ENCODE measurements around the gene PTK6. TPM values are rescaled to one million over a fixed set of nuclear protein-coding genes. Genes with fewer than 3 reads are reported as not detected.

PTK6 gene
- total RNA-seq, 1 donor from 2014 or later = 0.49 TPM

DNA sequence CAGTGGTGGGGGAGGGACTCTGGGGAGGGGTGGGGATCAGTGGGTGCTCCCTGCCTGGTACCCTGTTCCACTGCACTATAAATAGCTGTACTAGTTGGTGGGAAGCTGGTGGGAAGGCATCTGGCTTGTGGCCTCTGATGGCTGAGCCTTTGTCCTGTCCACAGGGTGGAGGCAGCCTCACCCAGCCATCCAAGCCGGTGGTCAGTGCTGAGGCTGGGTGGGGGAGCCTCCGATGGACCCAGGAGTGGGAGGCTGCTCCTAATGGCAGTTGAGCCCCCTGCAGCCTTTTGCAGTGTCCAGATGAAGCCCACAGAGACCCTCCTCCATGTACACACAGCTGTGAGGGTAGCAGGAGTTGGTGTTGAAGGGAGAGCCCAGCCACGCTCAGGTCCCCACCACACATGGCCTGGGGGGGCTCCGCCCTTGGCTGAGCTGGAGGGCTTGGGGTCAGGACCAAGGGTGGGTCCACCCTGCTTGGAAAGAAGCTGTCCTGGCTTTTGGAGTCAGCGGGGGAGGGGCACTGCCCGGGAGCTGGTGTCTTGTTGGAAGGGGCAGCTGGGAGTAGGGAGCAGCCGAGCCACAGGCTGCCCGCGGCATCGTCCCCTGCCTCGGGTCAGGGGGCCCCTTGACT lies 14.1 kb downstream of the PTK6 start:
- DNase-seq = no peak
- TF ChIP-seq, protein P1, sequence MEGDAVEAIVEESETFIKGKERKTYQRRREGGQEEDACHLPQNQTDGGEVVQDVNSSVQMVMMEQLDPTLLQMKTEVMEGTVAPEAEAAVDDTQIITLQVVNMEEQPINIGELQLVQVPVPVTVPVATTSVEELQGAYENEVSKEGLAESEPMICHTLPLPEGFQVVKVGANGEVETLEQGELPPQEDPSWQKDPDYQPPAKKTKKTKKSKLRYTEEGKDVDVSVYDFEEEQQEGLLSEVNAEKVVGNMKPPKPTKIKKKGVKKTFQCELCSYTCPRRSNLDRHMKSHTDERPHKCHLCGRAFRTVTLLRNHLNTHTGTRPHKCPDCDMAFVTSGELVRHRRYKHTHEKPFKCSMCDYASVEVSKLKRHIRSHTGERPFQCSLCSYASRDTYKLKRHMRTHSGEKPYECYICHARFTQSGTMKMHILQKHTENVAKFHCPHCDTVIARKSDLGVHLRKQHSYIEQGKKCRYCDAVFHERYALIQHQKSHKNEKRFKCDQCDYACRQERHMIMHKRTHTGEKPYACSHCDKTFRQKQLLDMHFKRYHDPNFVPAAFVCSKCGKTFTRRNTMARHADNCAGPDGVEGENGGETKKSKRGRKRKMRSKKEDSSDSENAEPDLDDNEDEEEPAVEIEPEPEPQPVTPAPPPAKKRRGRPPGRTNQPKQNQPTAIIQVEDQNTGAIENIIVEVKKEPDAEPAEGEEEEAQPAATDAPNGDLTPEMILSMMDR (IDR thresholded peaks at IDR 0.05) = no peak
- Mint-ChIP-seq H3K4me3 (no peak overlapping the region), H3K4me1 (peaks cover 46% of the 10 kb centered on the region), H3K9me3 (no peaks in the 10 kb centered on the region), H3K27ac (no peak overlapping the region), H3K27me3 (no peaks in the 10 kb centered on the region), H3K36me3 (ENCODE audit: low read depth) (peaks cover 22% of the 10 kb centered on the region)
- intact Hi-C loops (cut with micrococcal nuclease) = loop anchor here (5.0 kb wide), 1 partner anchor 539 kb away; the partner anchor contains the start of gene TCEA2
- CTCF ChIA-PET = no interaction called here
- no peak for ATAC-seq (ENCODE audit: low read depth)
- POLR2A ChIA-PET = interaction anchor here (0.6 to 7.1 kb wide), 11 partner anchors 10 to 542 kb away, joined by 3 to 179 read pairs (median 3); partner anchors contain the start of genes LIME1, PTK6 and TPD52L2

DNA sequence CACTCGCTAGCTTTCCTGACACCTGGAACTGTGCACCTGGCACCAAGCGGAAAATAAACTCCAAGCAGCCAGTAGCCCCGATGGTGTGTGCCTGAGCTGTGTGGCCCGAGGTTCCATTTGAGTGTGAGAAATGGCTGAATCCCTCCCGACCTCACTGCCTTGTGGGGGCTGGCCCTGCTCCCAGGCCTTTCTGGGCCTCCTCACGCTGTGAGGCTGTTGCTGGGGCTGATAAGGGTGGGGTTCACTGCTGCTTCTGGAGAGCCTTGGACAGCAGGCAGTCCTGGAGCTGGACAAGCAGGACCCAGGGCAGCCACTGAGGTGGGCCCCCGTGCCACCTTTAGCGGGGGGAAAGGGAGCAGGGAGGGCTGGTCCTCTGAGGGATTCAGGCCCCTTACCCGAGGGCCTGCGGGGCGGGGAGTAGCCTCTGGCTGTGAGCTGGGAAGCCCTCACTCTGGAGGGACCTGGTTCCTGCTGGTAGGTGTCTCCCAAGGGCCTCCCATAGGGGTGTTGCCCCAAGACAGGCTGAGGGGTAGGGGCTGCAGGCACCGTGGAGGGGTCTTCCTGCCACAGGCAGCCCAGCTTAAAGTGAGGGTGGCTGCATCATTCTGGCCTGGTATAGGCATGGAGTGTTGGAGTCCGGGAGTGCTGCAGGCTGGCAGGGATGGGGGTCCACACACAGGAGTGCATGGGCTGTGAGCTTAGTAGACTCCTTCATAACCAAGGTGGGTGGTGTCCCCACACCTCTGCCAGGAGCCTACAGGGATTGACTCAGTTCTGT lies 14.9 kb downstream of the PTK6 start:
- POLR2A ChIA-PET = interaction anchor here (0.5 to 7.1 kb wide), 14 partner anchors 11 to 543 kb away, joined by 3 to 179 read pairs (median 3); partner anchors contain the start of genes FNDC11, LIME1, PRPF6 and PTK6
- Mint-ChIP-seq H3K9me3 (no peaks in the 10 kb centered on the region), H3K36me3 (ENCODE audit: low read depth) (peaks cover 22% of the 10 kb centered on the region), H3K4me3 (peak overlapping the region; percentile 58), H3K27ac (no peak overlapping the region), H3K4me1 (peaks cover 46% of the 10 kb centered on the region), H3K27me3 (no peaks in the 10 kb centered on the region)
- ATAC-seq (ENCODE audit: low read depth) (no peak), DNase-seq (no peak)
- TF ChIP-seq, protein P1 (IDR thresholded peaks at IDR 0.05) = no peak
- intact Hi-C loops (cut with micrococcal nuclease) = loop anchor here (5.0 kb wide), 1 partner anchor 540 kb away; the partner anchor contains the start of gene TCEA2
- CTCF ChIA-PET = interaction anchor here (1.3 kb wide), 1 partner anchor 15 kb away, joined by 4 read pairs; the partner anchor contains the start of gene PTK6

DNA sequence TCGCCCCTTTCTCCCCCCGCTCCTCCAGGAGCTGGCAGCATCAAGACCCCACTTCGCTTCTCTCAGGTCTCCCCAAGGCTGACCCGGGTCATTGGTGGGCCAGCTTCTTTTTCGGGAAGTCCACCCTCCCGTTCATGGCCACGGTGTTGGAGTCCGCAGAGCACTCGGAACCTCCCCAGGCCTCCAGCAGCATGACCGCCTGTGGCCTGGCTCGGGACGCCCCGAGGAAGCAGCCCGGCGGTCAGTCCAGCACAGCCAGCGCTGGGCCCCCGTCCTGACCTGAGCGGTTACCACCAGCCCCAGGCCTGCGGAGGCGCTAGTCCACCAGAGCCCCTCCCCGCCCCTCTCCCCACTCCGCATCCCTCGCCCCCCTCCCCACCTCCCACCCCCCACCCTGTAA lies 15.6 kb downstream of the PTK6 start:
- ChIA-PET POLR2A (interaction anchor here (0.7 to 7.1 kb wide), 34 partner anchors 12 to 584 kb away, joined by 3 to 179 read pairs (median 7); partner anchors contain the start of genes ARFGAP1, ARFRP1, FNDC11 and GMEB2), CTCF (interaction anchor here (1.1 to 1.5 kb wide), 3 partner anchors 16 to 342 kb away, joined by 3 to 4 read pairs (median 4); partner anchors contain the start of gene PTK6)
- Mint-ChIP-seq H3K27me3 (no peaks in the 10 kb centered on the region), H3K4me1 (peaks cover 43% of the 10 kb centered on the region), H3K36me3 (ENCODE audit: low read depth) (peaks cover 22% of the 10 kb centered on the region), H3K27ac (no peak overlapping the region), H3K4me3 (peak overlapping the region; percentile 81), H3K9me3 (no peaks in the 10 kb centered on the region)
- no peak for ATAC-seq (ENCODE audit: low read depth)
- intact Hi-C loops (cut with micrococcal nuclease) = loop anchor here (5.0 kb wide), 1 partner anchor 541 kb away; the partner anchor contains the start of gene TCEA2
- TF ChIP-seq, protein P1 (IDR thresholded peaks at IDR 0.05) = no peak
- no peak for DNase-seq

DNA sequence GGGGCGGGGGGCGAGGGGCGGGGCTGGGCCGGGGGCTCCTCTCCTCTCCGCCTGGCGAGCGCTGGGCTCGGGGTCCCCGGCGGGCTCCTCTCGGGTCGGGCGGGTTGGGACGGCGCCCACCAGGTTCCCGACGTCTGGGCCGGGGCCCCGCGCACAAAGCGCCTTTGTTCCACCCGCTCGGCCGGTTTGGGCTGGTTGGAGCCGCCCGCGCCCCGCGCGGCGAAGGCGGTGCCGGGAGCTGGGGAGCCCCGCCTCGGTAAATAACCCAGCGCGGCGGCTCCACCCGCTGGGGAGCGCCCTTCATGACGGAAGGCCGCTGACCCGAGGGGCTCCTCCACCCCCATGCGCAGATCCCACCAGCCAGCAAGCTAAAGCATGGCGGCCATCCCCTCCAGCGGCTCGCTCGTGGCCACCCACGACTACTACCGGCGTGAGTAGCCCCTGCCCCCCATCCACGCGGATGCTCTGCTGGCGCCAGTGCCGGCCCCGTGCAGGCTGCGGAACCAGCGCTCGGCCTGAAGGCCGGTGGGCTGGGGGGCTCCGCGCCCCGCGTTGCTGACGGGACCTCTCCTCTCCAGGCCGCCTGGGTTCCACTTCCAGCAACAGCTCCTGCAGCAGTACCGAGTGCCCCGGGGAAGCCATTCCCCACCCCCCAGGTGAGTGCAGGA lies 16.1 kb downstream of the PTK6 start:
- peaks cover 39% of the 10 kb centered on the region for H3K4me1 Mint-ChIP-seq
- peaks cover 22% of the 10 kb centered on the region for H3K36me3 Mint-ChIP-seq (ENCODE audit: low read depth)
- intact Hi-C loops (cut with micrococcal nuclease) = loop anchor here (1.0 to 5.0 kb wide), 9 partner anchors 16 to 541 kb away; partner anchors contain the start of genes PTK6, RTEL1, SAMD10 and TCEA2
- H3K9me3 Mint-ChIP-seq = no peaks in the 10 kb centered on the region
- TF ChIP-seq, protein P1 (IDR thresholded peaks at IDR 0.05) = no peak
- ChIA-PET CTCF (interaction anchor here (0.9 to 1.5 kb wide), 4 partner anchors 17 to 343 kb away, joined by 3 to 4 read pairs (median 4); partner anchors contain the start of gene PTK6), POLR2A (interaction anchor here (0.5 to 7.1 kb wide), 41 partner anchors 12 to 735 kb away, joined by 3 to 179 read pairs (median 6); partner anchors contain the start of genes ARFGAP1, ARFRP1, FNDC11 and GMEB2)
- ATAC-seq (ENCODE audit: low read depth) = peak; percentile 54
- H3K27me3 Mint-ChIP-seq = no peaks in the 10 kb centered on the region
- H3K4me3 Mint-ChIP-seq = peak overlapping the region; percentile 81
- no peak overlapping the region for H3K27ac Mint-ChIP-seq
- peak; percentile 61 for DNase-seq
